ENCODE measurements around the gene CFL2. TPM values are rescaled to one million over a fixed set of nuclear protein-coding genes. Genes with fewer than 3 reads are reported as not detected.
A peak's percentile ranks its signal among the peaks of the same experiment; 100 is the strongest.
"Not testable (repeated sequence)": the region's sequence is repeated elsewhere in the genome, so short reads cannot be mapped to it uniquely, and the experiment has no call there.

CFL2 gene
- 10 to 100 TPM in 1 of 3 donors, 1 to 10 TPM in 2; 5.8 to 11.0 (median 6.9) TPM for total RNA-seq

- peaks cover 22% of the 10 kb centered on the region for H3K4me1 Mint-ChIP-seq (ENCODE audit: low read depth)
- DNase-seq (peak; percentile 49), ATAC-seq (peak; percentile 88 to 90)
- no peaks in the 10 kb centered on the region for H3K27me3 Mint-ChIP-seq (ENCODE audit: low read depth)
- H3K36me3 Mint-ChIP-seq (ENCODE audit: insufficient read depth) = peaks cover 8% of the 10 kb centered on the region
- peak within 1 kb of the TSS; percentile 94 for H3K4me3 Mint-ChIP-seq
- H3K9me3 Mint-ChIP-seq = no peaks in the 10 kb centered on the region
Observed at GRCh38 chr14:34714320-34715126, at the start of gene CFL2. CFL2 (minus strand) TSS chr14:34714593; CDS start chr14:34714540, 53 bp downstream.

- Mint-ChIP-seq H3K27me3 (ENCODE audit: low read depth) (no peaks in the 10 kb centered on the region), H3K9me3 (no peaks in the 10 kb centered on the region), H3K36me3 (ENCODE audit: insufficient read depth) (peaks cover 15% of the 10 kb centered on the region), H3K4me3 (no peak overlapping the region), H3K4me1 (ENCODE audit: low read depth) (no peaks in the 10 kb centered on the region)
- ATAC-seq (no peak), DNase-seq (no peak)
Observed at GRCh38 chr14:34755215-34755614, 40.8 kb upstream of the CFL2 start.

- Mint-ChIP-seq H3K27me3 (ENCODE audit: low read depth) (no peaks in the 10 kb centered on the region), H3K36me3 (ENCODE audit: insufficient read depth) (peaks cover 14% of the 10 kb centered on the region), H3K4me3 (no peak overlapping the region), H3K4me1 (ENCODE audit: low read depth) (no peaks in the 10 kb centered on the region), H3K9me3 (no peaks in the 10 kb centered on the region)
- ATAC-seq = no peak
- DNase-seq = no peak
Observed at GRCh38 chr14:34754687-34755086, 40.3 kb upstream of the CFL2 start.

GRCh38 chr14:34750670-34751069, 36.3 kb upstream of the CFL2 start:
- Mint-ChIP-seq H3K9me3 (no peaks in the 10 kb centered on the region), H3K36me3 (ENCODE audit: insufficient read depth) (peaks cover 16% of the 10 kb centered on the region), H3K4me3 (no peak overlapping the region), H3K27me3 (ENCODE audit: low read depth) (no peaks in the 10 kb centered on the region), H3K4me1 (ENCODE audit: low read depth) (no peaks in the 10 kb centered on the region)
- DNase-seq (no peak), ATAC-seq (no peak)

- Mint-ChIP-seq H3K9me3 (no peaks in the 10 kb centered on the region), H3K4me1 (ENCODE audit: low read depth) (no peaks in the 10 kb centered on the region), H3K36me3 (ENCODE audit: insufficient read depth) (peaks cover 11% of the 10 kb centered on the region), H3K4me3 (no peak overlapping the region), H3K27me3 (ENCODE audit: low read depth) (no peaks in the 10 kb centered on the region)
- ATAC-seq (no peak), DNase-seq (no peak)
Observed at GRCh38 chr14:34750233-34750632, 35.8 kb upstream of the CFL2 start.

GRCh38 chr14:34749408-34749807, 35.0 kb upstream of the CFL2 start:
- no peaks in the 10 kb centered on the region for H3K27me3 Mint-ChIP-seq (ENCODE audit: low read depth)
- no peaks in the 10 kb centered on the region for H3K9me3 Mint-ChIP-seq
- no peak for ATAC-seq
- H3K4me1 Mint-ChIP-seq (ENCODE audit: low read depth) = peaks cover under 1% of the 10 kb centered on the region
- H3K36me3 Mint-ChIP-seq (ENCODE audit: insufficient read depth) = peaks cover 10% of the 10 kb centered on the region
- no peak overlapping the region for H3K4me3 Mint-ChIP-seq
- DNase-seq = no peak

GRCh38 chr14:34742270-34743115, 28.1 kb upstream of the CFL2 start:
- Mint-ChIP-seq H3K36me3 (ENCODE audit: insufficient read depth) (no peaks in the 10 kb centered on the region), H3K27me3 (ENCODE audit: low read depth) (no peaks in the 10 kb centered on the region), H3K4me3 (no peak overlapping the region), H3K4me1 (ENCODE audit: low read depth) (peaks cover 33% of the 10 kb centered on the region), H3K9me3 (no peaks in the 10 kb centered on the region)
- DNase-seq = no peak
- ATAC-seq = no peak

- no peak for ATAC-seq
Observed at GRCh38 chr14:34741840-34742239, 27.4 kb upstream of the CFL2 start.

GRCh38 chr14:34740139-34740538, 25.7 kb upstream of the CFL2 start:
- not testable (repeated sequence) for H3K9me3 Mint-ChIP-seq; DNase-seq; H3K27me3 Mint-ChIP-seq (ENCODE audit: low read depth); H3K36me3 Mint-ChIP-seq (ENCODE audit: insufficient read depth); ATAC-seq; H3K4me3 Mint-ChIP-seq
- H3K4me1 Mint-ChIP-seq (ENCODE audit: low read depth) = peaks cover 33% of the 10 kb centered on the region

More at GRCh38 chr14:34741840-34742239, 27.4 kb upstream of the CFL2 start:
- peaks cover 33% of the 10 kb centered on the region for H3K4me1 Mint-ChIP-seq (ENCODE audit: low read depth)
- no peaks in the 10 kb centered on the region for H3K27me3 Mint-ChIP-seq (ENCODE audit: low read depth)
- no peaks in the 10 kb centered on the region for H3K9me3 Mint-ChIP-seq
- DNase-seq = no peak
- no peaks in the 10 kb centered on the region for H3K36me3 Mint-ChIP-seq (ENCODE audit: insufficient read depth)
- no peak overlapping the region for H3K4me3 Mint-ChIP-seq

GRCh38 chr14:34737079-34737478, 22.7 kb upstream of the CFL2 start:
- not testable (repeated sequence) for H3K9me3 Mint-ChIP-seq; DNase-seq; ATAC-seq; H3K36me3 Mint-ChIP-seq (ENCODE audit: insufficient read depth); H3K4me3 Mint-ChIP-seq; H3K27me3 Mint-ChIP-seq (ENCODE audit: low read depth)
- H3K4me1 Mint-ChIP-seq (ENCODE audit: low read depth) = peaks cover 17% of the 10 kb centered on the region

- no peak for DNase-seq
- no peak for ATAC-seq
Observed at GRCh38 chr14:34733245-34733644, 18.9 kb upstream of the CFL2 start.

GRCh38 chr14:34732802-34733201, 18.4 kb upstream of the CFL2 start:
- peaks cover 6% of the 10 kb centered on the region for H3K27me3 Mint-ChIP-seq (ENCODE audit: low read depth)
- H3K4me1 Mint-ChIP-seq (ENCODE audit: low read depth) = no peaks in the 10 kb centered on the region
- no peaks in the 10 kb centered on the region for H3K9me3 Mint-ChIP-seq
- no peak overlapping the region for H3K4me3 Mint-ChIP-seq
- no peak for ATAC-seq
- H3K36me3 Mint-ChIP-seq (ENCODE audit: insufficient read depth) = no peaks in the 10 kb centered on the region
- DNase-seq = no peak

More at GRCh38 chr14:34733245-34733644, 18.9 kb upstream of the CFL2 start:
- Mint-ChIP-seq H3K9me3 (no peaks in the 10 kb centered on the region), H3K27me3 (ENCODE audit: low read depth) (peaks cover 6% of the 10 kb centered on the region), H3K4me3 (no peak overlapping the region), H3K4me1 (ENCODE audit: low read depth) (no peaks in the 10 kb centered on the region), H3K36me3 (ENCODE audit: insufficient read depth) (no peaks in the 10 kb centered on the region)

GRCh38 chr14:34723867-34724266, 9.5 kb upstream of the CFL2 start:
- Mint-ChIP-seq H3K9me3 (no peaks in the 10 kb centered on the region), H3K36me3 (ENCODE audit: insufficient read depth) (no peaks in the 10 kb centered on the region), H3K27me3 (ENCODE audit: low read depth) (no peaks in the 10 kb centered on the region), H3K4me1 (ENCODE audit: low read depth) (peaks cover 6% of the 10 kb centered on the region), H3K4me3 (no peak overlapping the region)
- no peak for DNase-seq
- ATAC-seq = no peak

- DNase-seq (peak; percentile 20), ATAC-seq (no peak)
- Mint-ChIP-seq H3K9me3 (no peaks in the 10 kb centered on the region), H3K36me3 (ENCODE audit: insufficient read depth) (no peaks in the 10 kb centered on the region), H3K27me3 (ENCODE audit: low read depth) (no peaks in the 10 kb centered on the region), H3K4me3 (no peak overlapping the region), H3K4me1 (ENCODE audit: low read depth) (peaks cover 6% of the 10 kb centered on the region)
Observed at GRCh38 chr14:34722723-34723545, 8.5 kb upstream of the CFL2 start.

Data from activated T-cell treated with anti-CD3 and anti-CD28 coated beads, Interleukin-2, amount 50 U/mL, for 4 hours (primary cell).